Measurements from ENCODE around the gene ELANE.
"Not testable (repeated sequence)": the region's sequence is repeated elsewhere in the genome, so short reads cannot be mapped to it uniquely, and the experiment has no call there.

GRCh38 chr19:878751-879561 lies 26.9 kb downstream of the ELANE start:
- not testable (repeated sequence) for TF ChIP-seq CTCF (IDR thresholded peaks at IDR 0.05; ENCODE audit: low read length); EZH2 (IDR thresholded peaks at IDR 0.05; ENCODE audit: borderline replicate concordance, low read length)
